Measurements from ENCODE around the gene ANKRD22. TPM values are rescaled to one million over a fixed set of nuclear protein-coding genes. Genes with fewer than 3 reads are reported as not detected.

The ANKRD22 gene
- total and polyA plus RNA-seq, 2 donors (not counting 3 experiments of a cell fraction or from before 2014, with no cell fraction given): not detected

DNA sequence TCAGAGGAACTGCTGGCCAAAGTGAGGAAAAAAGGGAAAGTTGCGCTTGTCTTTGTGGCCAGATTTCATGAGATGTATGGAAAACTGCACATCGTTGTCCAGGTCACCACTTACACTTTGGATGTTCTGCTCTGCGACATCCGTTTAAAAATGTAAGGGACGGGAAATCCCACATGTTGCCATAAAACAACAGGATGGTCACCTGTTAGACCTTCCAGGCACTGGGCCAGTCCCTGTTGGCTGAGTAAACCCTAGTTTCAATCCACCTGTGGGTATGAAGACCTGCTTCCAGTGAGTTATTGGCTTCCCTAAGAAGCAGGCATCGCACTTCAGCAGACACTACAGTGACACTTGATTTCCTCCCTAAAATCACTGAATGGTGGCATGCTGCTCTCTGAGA is 25.7 kb upstream of the ANKRD22 start:
- DNase-seq (ENCODE audit: low read depth, low spot score): no peak
- H3K27me3 ChIP-seq (ENCODE audit: control insufficient read depth in 2 of 2, insufficient read depth in 2 of 2, low read length in 2 of 2): peaks cover 0 to 4% of the 10 kb centered on the region in 2 experiments
- dilution Hi-C loops (cut with MboI; ENCODE audit: extremely low pct_ligation_motif_present, low sequenced_read_pairs): no loop called here
- intact Hi-C loops (cut with micrococcal nuclease): no loop called here
- H3K9me1 ChIP-seq (replicated peaks; ENCODE audit: control insufficient read depth, extremely low read depth, insufficient read depth, low read length): no peaks in the 10 kb centered on the region
- POLR2A ChIA-PET: no interaction called here
- TF ChIP-seq EZH2 (IDR thresholded peaks at IDR 0.05; ENCODE audit: borderline replicate concordance, low read depth, low read length, severe bottlenecking) (no peak), GATA2 (IDR thresholded peaks at IDR 0.05; ENCODE audit: insufficient read depth, insufficient read length, low read depth, low read length) (no peak), JUN (IDR thresholded peaks at IDR 0.05; ENCODE audit: borderline replicate concordance, insufficient read depth, insufficient read length, low read depth) (no peak), FOS (IDR thresholded peaks at IDR 0.05; ENCODE audit: borderline replicate concordance, insufficient read depth, low read length) (no peak), MYC (IDR thresholded peaks at IDR 0.05; ENCODE audit: low read depth, low read length) (no peak), POLR2A (IDR thresholded peaks at IDR 0.05; ENCODE audit: low read depth, low read length) (no peak), POLR2AphosphoS5 (IDR thresholded peaks at IDR 0.05; ENCODE audit: insufficient read depth, low read depth, low read length) (no peak)
- TF ChIP-seq, protein P1, sequence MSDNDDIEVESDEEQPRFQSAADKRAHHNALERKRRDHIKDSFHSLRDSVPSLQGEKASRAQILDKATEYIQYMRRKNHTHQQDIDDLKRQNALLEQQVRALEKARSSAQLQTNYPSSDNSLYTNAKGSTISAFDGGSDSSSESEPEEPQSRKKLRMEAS (IDR thresholded peaks at IDR 0.05; ENCODE audit: insufficient read depth, insufficient read length): no peak
- TF ChIP-seq, protein P2, sequence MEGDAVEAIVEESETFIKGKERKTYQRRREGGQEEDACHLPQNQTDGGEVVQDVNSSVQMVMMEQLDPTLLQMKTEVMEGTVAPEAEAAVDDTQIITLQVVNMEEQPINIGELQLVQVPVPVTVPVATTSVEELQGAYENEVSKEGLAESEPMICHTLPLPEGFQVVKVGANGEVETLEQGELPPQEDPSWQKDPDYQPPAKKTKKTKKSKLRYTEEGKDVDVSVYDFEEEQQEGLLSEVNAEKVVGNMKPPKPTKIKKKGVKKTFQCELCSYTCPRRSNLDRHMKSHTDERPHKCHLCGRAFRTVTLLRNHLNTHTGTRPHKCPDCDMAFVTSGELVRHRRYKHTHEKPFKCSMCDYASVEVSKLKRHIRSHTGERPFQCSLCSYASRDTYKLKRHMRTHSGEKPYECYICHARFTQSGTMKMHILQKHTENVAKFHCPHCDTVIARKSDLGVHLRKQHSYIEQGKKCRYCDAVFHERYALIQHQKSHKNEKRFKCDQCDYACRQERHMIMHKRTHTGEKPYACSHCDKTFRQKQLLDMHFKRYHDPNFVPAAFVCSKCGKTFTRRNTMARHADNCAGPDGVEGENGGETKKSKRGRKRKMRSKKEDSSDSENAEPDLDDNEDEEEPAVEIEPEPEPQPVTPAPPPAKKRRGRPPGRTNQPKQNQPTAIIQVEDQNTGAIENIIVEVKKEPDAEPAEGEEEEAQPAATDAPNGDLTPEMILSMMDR (IDR thresholded peaks at IDR 0.05; ENCODE audit: extremely low read depth in 1 of 2, insufficient read depth in 1 of 2, low read depth in 1 of 2, low read length in 2 of 2): no peak
- no peak overlapping the region for H3K27ac ChIP-seq (ENCODE audit: insufficient read depth, low read depth, low read length)
- H3K9ac ChIP-seq (replicated peaks; ENCODE audit: extremely low read depth, insufficient read depth, low read length): no peak overlapping the region
- no TSS peak for BruUV-seq (replicated peaks)
- CTCF ChIA-PET: interaction anchor here (0.6 to 1.5 kb wide), 4 partner anchors 8 to 55 kb away, joined by 3 to 4 read pairs (median 3); no protein-coding TSS in a partner anchor
- no peaks in the 10 kb centered on the region for H3K36me3 ChIP-seq (ENCODE audit: control insufficient read depth in 2 of 2, extremely low read depth in 1 of 2, insufficient read depth in 2 of 2, low read length in 2 of 2)
- H2AFZ ChIP-seq (ENCODE audit: low read depth, low read length): no peak overlapping the region
- H3K4me1 ChIP-seq (ENCODE audit: control insufficient read depth, extremely low read depth, insufficient read depth, low read length): peaks cover 19% of the 10 kb centered on the region
- no peaks in the 10 kb centered on the region for H4K20me1 ChIP-seq (replicated peaks; ENCODE audit: control insufficient read depth, extremely low read depth, insufficient read depth, low read length)
- no peak for FAIRE-seq
- no peaks in the 10 kb centered on the region for H3K9me3 ChIP-seq (replicated peaks; ENCODE audit: control insufficient read depth, insufficient read depth, low read length)
- H3K4me3 ChIP-seq (replicated peaks in 1 of 3; ENCODE audit: insufficient read depth in 1 of 3, low read depth in 1 of 3, low read length in 3 of 3): no peak overlapping the region
- H3K4me2 ChIP-seq (ENCODE audit: insufficient read depth, low read length): no peak overlapping the region
- H3K79me2 ChIP-seq (ENCODE audit: control insufficient read depth, insufficient read depth, low read length): no peaks in the 10 kb centered on the region
